ENCODE results near the gene RBM38. TPM values are rescaled to one million over a fixed set of nuclear protein-coding genes. Genes with fewer than 3 reads are reported as not detected.

Gene RBM38
- total RNA-seq, 1 donor from 2014 or later: 24.8 TPM

GRCh38 chr20:57432862-57433491, 41.8 kb downstream of the RBM38 start:
- H3K27ac ChIP-seq: no peak overlapping the region
- H3K4me1 ChIP-seq: peaks cover 16% of the 10 kb centered on the region
- intact Hi-C loops (cut with DNase I): no loop called here
- no peaks in the 10 kb centered on the region for H3K36me3 ChIP-seq
- no peak for DNase-seq (ENCODE audit: extremely low spot score in 2 of 2)
- H3K9me3 ChIP-seq: no peaks in the 10 kb centered on the region
- no peaks in the 10 kb centered on the region for H3K27me3 ChIP-seq
- no peak for TF ChIP-seq POLR2A (IDR thresholded peaks at IDR 0.05)
- peak; percentile 24 to 49 for TF ChIP-seq POLR2AphosphoS5 (IDR thresholded peaks at IDR 0.05; ENCODE audit: insufficient read depth in 1 of 2, low read depth in 1 of 2)
- no peak overlapping the region for H3K4me3 ChIP-seq

- Histone ChIP-seq H3K4me1 (peaks cover 16% of the 10 kb centered on the region), H3K27me3 (no peaks in the 10 kb centered on the region), H3K9me3 (no peaks in the 10 kb centered on the region), H3K27ac (no peak overlapping the region), H3K36me3 (no peaks in the 10 kb centered on the region), H3K4me3 (no peak overlapping the region)
- TF ChIP-seq POLR2A (IDR thresholded peaks at IDR 0.05) (no peak), POLR2AphosphoS5 (IDR thresholded peaks at IDR 0.05; ENCODE audit: insufficient read depth in 1 of 2, low read depth in 1 of 2) (no peak)
- no peak for DNase-seq (ENCODE audit: extremely low spot score in 2 of 2)
- intact Hi-C loops (cut with DNase I): no loop called here
These were observed 42.6 kb downstream of the RBM38 start for GRCh38 chr20:57433657-57434389.

- Histone ChIP-seq H3K4me3 (no peak overlapping the region), H3K9me3 (no peaks in the 10 kb centered on the region), H3K27ac (no peak overlapping the region), H3K4me1 (peaks cover 16% of the 10 kb centered on the region), H3K36me3 (no peaks in the 10 kb centered on the region), H3K27me3 (no peaks in the 10 kb centered on the region)
- no peak for DNase-seq (ENCODE audit: extremely low spot score in 2 of 2)
- intact Hi-C loops (cut with DNase I): no loop called here
- TF ChIP-seq POLR2A (IDR thresholded peaks at IDR 0.05): no peak
- TF ChIP-seq POLR2AphosphoS5 (IDR thresholded peaks at IDR 0.05; ENCODE audit: insufficient read depth in 1 of 2, low read depth in 1 of 2): no peak
- no peak for TF ChIP-seq CTCF (IDR thresholded peaks at IDR 0.05)
These were observed 43.1 kb downstream of the RBM38 start for GRCh38 chr20:57434390-57434700.

- intact Hi-C loops (cut with DNase I): no loop called here
- H3K27ac ChIP-seq: no peak overlapping the region
- peaks cover 17% of the 10 kb centered on the region for H3K4me1 ChIP-seq
- H3K9me3 ChIP-seq: no peaks in the 10 kb centered on the region
- no peak overlapping the region for H3K4me3 ChIP-seq
- no peaks in the 10 kb centered on the region for H3K36me3 ChIP-seq
- TF ChIP-seq CTCF (IDR thresholded peaks at IDR 0.05) (no peak), POLR2A (IDR thresholded peaks at IDR 0.05) (no peak), POLR2AphosphoS5 (IDR thresholded peaks at IDR 0.05; ENCODE audit: insufficient read depth in 1 of 2, low read depth in 1 of 2) (no peak)
- no peak for DNase-seq (ENCODE audit: extremely low spot score in 2 of 2)
- H3K27me3 ChIP-seq: no peaks in the 10 kb centered on the region
These were observed 43.9 kb downstream of the RBM38 start for GRCh38 chr20:57435105-57435497.

GRCh38 chr20:57435498-57436222, 44.5 kb downstream of the RBM38 start:
- H3K27me3 ChIP-seq: no peaks in the 10 kb centered on the region
- no peak overlapping the region for H3K4me3 ChIP-seq
- no peaks in the 10 kb centered on the region for H3K36me3 ChIP-seq
- no peaks in the 10 kb centered on the region for H3K9me3 ChIP-seq
- TF ChIP-seq POLR2A (IDR thresholded peaks at IDR 0.05): no peak
- no peak for TF ChIP-seq POLR2AphosphoS5 (IDR thresholded peaks at IDR 0.05; ENCODE audit: insufficient read depth in 1 of 2, low read depth in 1 of 2)
- TF ChIP-seq CTCF (IDR thresholded peaks at IDR 0.05): no peak
- no peak for DNase-seq (ENCODE audit: extremely low spot score in 2 of 2)
- no peak overlapping the region for H3K27ac ChIP-seq
- H3K4me1 ChIP-seq: peaks cover 22% of the 10 kb centered on the region
- intact Hi-C loops (cut with DNase I): loop anchor here (2.0 kb wide), 1 partner anchor 39 kb away; no protein-coding TSS in a partner anchor

All from vagina (tissue), 2 donors.